H1 (cell line): ENCODE measurements around the gene OCEL1.

Source experiments
- POLR2A ChIP-seq, 2 experiments: IDR thresholded peaks; 1 replicate in 1 of 2; 2 replicates in 1 of 2; pipeline ENCODE4 v1.6.1; 2011; ENCODE audit warnings: low read depth in 2 of 2, low read length in 2 of 2, mild to moderate bottlenecking in 2 of 2; ENCODE audit errors: control extremely low read depth in 1 of 2
- POU5F1 ChIP-seq: IDR thresholded peaks from 2 replicates; pipeline ENCODE4 v1.6.1; 2011; ENCODE audit warnings: low read depth, mild to moderate bottlenecking, low read length, moderate library complexity
- RAD21 ChIP-seq, 2 experiments: IDR thresholded peaks in 1 of 2; conservative IDR thresholded peaks in 1 of 2; 2 replicates each; pipeline ENCODE4 v1.6.1; 2011; ENCODE audit warnings: low read depth in 2 of 2, low read length in 2 of 2, improper control_type of control experiment in 1 of 2, inconsistent platforms in 1 of 2, mild to moderate bottlenecking in 1 of 2, moderate library complexity in 1 of 2
- RBBP5 ChIP-seq: IDR thresholded peaks from 2 replicates; pipeline ENCODE4 v1.7.1; 2012; ENCODE audit warnings: low read depth, mild to moderate bottlenecking, inconsistent platforms, low read length, moderate library complexity, borderline replicate concordance
- SUZ12 ChIP-seq: fragments of 200-600 bp; sonication (generic); IDR thresholded peaks from 2 replicates; pipeline ENCODE4 v1.6.1; 2012; ENCODE audit warnings: mild to moderate bottlenecking, inconsistent platforms, low read length, moderate library complexity, mixed read lengths
- USF2 ChIP-seq: IDR thresholded peaks from 2 replicates; pipeline ENCODE4 v1.6.1; 2011; ENCODE audit warnings: low read length, improper control_type of control experiment
- ZNF274 ChIP-seq: IDR thresholded peaks from 2 replicates; pipeline ENCODE4 v1.7.0; 2012; ENCODE audit warnings: low read length, borderline replicate concordance; ENCODE audit errors: extremely low read depth
- TF ChIP-seq, protein P1 (sequence below), 3 experiments: IDR thresholded peaks; 1 replicate in 2 of 3; 2 replicates in 1 of 3; pipeline versions ENCODE4 v1.5.1 to v1.6.1; 2011; ENCODE audit warnings: low read length in 3 of 3, mild to moderate bottlenecking in 3 of 3, inconsistent platforms in 2 of 3, low read depth in 1 of 3, moderate library complexity in 1 of 3; ENCODE audit not compliant: insufficient read depth in 1 of 3; ENCODE audit errors: control extremely low read depth in 1 of 3

DNA sequence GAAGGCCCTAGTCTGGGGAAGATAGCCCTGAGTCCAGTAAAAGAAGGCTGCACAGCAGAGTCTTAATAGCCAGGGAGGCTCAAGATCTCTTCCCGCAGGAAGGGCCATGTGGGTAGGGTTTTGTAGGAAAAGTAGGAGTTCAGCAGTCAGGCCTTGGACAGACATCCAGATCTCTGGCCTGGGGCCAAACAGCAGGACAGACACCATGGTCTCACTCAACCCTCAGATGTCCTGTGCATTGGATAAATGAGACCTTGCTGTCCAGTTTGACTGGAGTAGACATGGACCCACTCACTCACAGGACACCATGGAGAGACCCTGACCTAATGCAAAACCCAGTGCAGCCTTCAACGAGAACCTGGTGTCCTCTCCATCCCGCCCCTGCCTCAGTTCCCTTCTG, 3.9 kb downstream of the OCEL1 start:
- TF ChIP-seq USF2 (no peak), POU5F1 (no peak), POLR2A (IDR thresholded peaks at IDR 0.05; ENCODE audit: control extremely low read depth in 1 of 2, low read depth in 2 of 2, low read length in 2 of 2) (no peak), RBBP5 (no peak), RAD21 (IDR thresholded peaks at IDR 0.05 in 1 of 2, conservative IDR thresholded peaks at IDR 0.05 in 1 of 2; ENCODE audit: low read depth in 2 of 2, low read length in 2 of 2) (no peak), SUZ12 (no peak), ZNF274 (no peak)
- TF ChIP-seq, protein P1, sequence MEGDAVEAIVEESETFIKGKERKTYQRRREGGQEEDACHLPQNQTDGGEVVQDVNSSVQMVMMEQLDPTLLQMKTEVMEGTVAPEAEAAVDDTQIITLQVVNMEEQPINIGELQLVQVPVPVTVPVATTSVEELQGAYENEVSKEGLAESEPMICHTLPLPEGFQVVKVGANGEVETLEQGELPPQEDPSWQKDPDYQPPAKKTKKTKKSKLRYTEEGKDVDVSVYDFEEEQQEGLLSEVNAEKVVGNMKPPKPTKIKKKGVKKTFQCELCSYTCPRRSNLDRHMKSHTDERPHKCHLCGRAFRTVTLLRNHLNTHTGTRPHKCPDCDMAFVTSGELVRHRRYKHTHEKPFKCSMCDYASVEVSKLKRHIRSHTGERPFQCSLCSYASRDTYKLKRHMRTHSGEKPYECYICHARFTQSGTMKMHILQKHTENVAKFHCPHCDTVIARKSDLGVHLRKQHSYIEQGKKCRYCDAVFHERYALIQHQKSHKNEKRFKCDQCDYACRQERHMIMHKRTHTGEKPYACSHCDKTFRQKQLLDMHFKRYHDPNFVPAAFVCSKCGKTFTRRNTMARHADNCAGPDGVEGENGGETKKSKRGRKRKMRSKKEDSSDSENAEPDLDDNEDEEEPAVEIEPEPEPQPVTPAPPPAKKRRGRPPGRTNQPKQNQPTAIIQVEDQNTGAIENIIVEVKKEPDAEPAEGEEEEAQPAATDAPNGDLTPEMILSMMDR (IDR thresholded peaks at IDR 0.05; ENCODE audit: control extremely low read depth in 1 of 3, insufficient read depth in 1 of 3, low read depth in 1 of 3, low read length in 3 of 3): no peak
